Upper lobe of left lung (tissue), 6 donors: ENCODE data around the gene SCUBE1. TPM values are rescaled to one million over a fixed set of nuclear protein-coding genes. Genes with fewer than 3 reads are reported as not detected.
A peak's percentile ranks its signal among the peaks of the same experiment; 100 is the strongest.

ENCODE experiments used
- ATAC-seq, 2 donors: fragments of 200-7000 bp; cut with Tn5 transposase; one replicate each; pipeline ENCODE4 v1.9.1; 2022; ENCODE audit warnings: mild to moderate bottlenecking in 2 of 2, moderate library complexity in 2 of 2; ENCODE audit not compliant: low FRiP score in 2 of 2
- DNase-seq, 2 donors: peaks; one replicate each; pipeline ENCODE4 v3.0.0-alpha.2; 2019 to 2020
- H3K27ac ChIP-seq, 4 donors: fragments of 200-600 bp; sonication (generic); one replicate each; pipeline ENCODE4 v1.5.1; 2016 to 2019
- H3K27me3 ChIP-seq, 4 donors: fragments of 200-600 bp; sonication (generic); one replicate each; pipeline ENCODE4 v1.5.1; 2017 to 2019
- H3K36me3 ChIP-seq, 4 donors: fragments of 200-600 bp; sonication (generic); one replicate each; pipeline ENCODE4 v1.5.1; 2016 to 2019
- H3K4me1 ChIP-seq, 4 donors: fragments of 200-600 bp; sonication (generic); one replicate each; pipeline ENCODE4 v1.5.1; 2018 to 2019
- H3K4me3 ChIP-seq, 4 donors: fragments of 200-600 bp; sonication (generic); one replicate each; pipeline ENCODE4 v1.5.1; 2017 to 2019; ENCODE audit warnings: mild to moderate bottlenecking in 2 of 4, moderate library complexity in 1 of 4
- H3K9me3 ChIP-seq, 4 donors: fragments of 200-600 bp; sonication (generic); one replicate each; pipeline ENCODE4 v1.5.1; 2018 to 2019
- EP300 ChIP-seq, 4 donors: sonication (generic); formaldehyde crosslinking; IDR thresholded peaks; one replicate each; pipeline ENCODE4 v1.5.1; 2017; ENCODE audit warnings: antibody characterized with exemption in 4 of 4, control low read depth in 2 of 4
- POLR2A ChIP-seq, 4 donors: fragments of 450-650 bp; IDR thresholded peaks; one replicate each; pipeline ENCODE4 v1.5.1; 2016 to 2017; ENCODE audit warnings: antibody characterized with exemption in 4 of 4, mild to moderate bottlenecking in 2 of 4
- POLR2AphosphoS5 ChIP-seq, 2 donors: sonication (generic); formaldehyde crosslinking; IDR thresholded peaks; one replicate each; pipeline ENCODE4 v1.5.1; 2017; ENCODE audit warnings: antibody characterized with exemption in 2 of 2
- WGBS, 2 donors: methylation state at CpG; one replicate each; pipeline ENCODE4 v1.1.5; 2017 to 2018; 5-methylcytosine and 5-hydroxymethylcytosine counted together
- total RNA-seq, 6 donors: library from RNA; depleted of rRNA in 4 of 6; stranded (reverse); fragments of >200 nt in 4 of 6; gene quantifications; one replicate each; pipeline versions ENCODE4 v1.1.0 to v1.2.1, GENCODE V29; 2016 to 2021
- TF ChIP-seq, protein P1 (sequence below), 6 experiments: fragments of 450-650 bp in 4 of 6; fragments of 200-600 bp in 2 of 6; sonication (generic) in 2 of 6; IDR thresholded peaks; one replicate each; pipeline ENCODE4 v1.5.1; 2016 to 2019; ENCODE audit warnings: antibody characterized with exemption in 6 of 6
- donor health status: DM: no; HTN: no; CAD: no; lungs with moderate emphysema.
- donor health status: DM: no; HTN: yes; CAD: no; lungs with severe emphysema.

SCUBE1 gene
- total RNA-seq, 6 donors from 2014 or later: 9.7 to 55.9 (median 20.8) TPM

DNA sequence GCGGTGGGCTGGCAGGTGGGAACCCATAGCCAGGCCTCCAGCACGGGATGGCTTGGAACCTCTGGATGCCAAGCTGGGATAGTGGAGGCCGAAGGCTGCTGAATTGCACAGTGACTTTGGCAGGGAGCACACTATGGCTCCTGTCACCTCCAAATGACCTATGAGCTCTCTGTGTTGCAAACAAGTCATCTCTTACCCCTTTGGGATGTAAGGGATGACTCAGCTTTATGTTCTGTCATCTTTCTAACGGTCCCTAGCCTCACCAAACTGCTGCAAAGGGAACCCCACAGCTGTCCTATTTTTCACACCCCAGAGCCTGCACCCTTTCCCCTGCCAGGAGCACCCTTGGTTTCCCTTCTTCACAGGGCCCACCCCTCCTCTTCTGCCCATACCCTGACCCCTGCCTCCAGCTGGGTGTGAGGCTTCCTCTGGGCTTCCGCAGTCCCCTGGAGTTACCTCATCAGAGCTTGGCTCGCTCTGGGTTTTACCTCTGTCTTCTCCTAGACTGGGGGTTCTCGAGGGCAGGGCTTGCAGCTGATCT lies 2.7 kb upstream of the SCUBE1 start:
- Histone ChIP-seq H3K9me3 (no peaks in the 10 kb centered on the region), H3K36me3 (no peaks in the 10 kb centered on the region), H3K27ac (no peak overlapping the region), H3K4me3 (no peak overlapping the region), H3K4me1 (peaks cover 15 to 32% (median 21%) of the 10 kb centered on the region in 4 donors), H3K27me3 (peaks cover 0 to 29% (median 19%) of the 10 kb centered on the region in 4 donors)
- ATAC-seq (no peak), DNase-seq (no peak)
- no peak for TF ChIP-seq POLR2AphosphoS5 (IDR thresholded peaks at IDR 0.05)
- TF ChIP-seq POLR2A (IDR thresholded peaks at IDR 0.05): no peak
- TF ChIP-seq EP300 (IDR thresholded peaks at IDR 0.05): no peak
- TF ChIP-seq, protein P1, sequence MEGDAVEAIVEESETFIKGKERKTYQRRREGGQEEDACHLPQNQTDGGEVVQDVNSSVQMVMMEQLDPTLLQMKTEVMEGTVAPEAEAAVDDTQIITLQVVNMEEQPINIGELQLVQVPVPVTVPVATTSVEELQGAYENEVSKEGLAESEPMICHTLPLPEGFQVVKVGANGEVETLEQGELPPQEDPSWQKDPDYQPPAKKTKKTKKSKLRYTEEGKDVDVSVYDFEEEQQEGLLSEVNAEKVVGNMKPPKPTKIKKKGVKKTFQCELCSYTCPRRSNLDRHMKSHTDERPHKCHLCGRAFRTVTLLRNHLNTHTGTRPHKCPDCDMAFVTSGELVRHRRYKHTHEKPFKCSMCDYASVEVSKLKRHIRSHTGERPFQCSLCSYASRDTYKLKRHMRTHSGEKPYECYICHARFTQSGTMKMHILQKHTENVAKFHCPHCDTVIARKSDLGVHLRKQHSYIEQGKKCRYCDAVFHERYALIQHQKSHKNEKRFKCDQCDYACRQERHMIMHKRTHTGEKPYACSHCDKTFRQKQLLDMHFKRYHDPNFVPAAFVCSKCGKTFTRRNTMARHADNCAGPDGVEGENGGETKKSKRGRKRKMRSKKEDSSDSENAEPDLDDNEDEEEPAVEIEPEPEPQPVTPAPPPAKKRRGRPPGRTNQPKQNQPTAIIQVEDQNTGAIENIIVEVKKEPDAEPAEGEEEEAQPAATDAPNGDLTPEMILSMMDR (IDR thresholded peaks at IDR 0.05): no peak
- 62 to 74% methylated on average over 7 of the region's 7 CpGs for WGBS, 2 donors

DNA sequence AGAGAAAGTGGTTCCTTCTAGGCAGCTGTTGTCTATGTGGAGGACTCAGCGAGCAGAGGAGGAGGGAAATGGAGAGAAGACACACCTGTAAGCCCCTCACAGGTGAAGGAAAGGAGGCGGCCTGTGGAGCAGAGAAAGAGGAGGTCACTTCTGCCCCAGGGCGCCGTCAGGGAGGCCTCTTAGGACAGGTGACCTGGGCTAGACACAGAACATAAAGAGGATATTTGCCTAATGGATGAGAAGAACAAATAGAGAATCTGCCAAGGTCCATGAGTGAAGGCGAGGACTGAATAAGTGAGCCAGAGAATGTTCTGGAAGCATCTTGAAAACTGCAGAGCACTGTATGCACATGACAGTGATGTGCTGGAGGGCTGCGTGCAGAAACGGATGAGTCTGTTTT lies 2.2 kb upstream of the SCUBE1 start:
- peaks cover 0 to 29% (median 19%) of the 10 kb centered on the region in 4 donors for H3K27me3 ChIP-seq
- WGBS, 2 donors: 80 to 86% methylated on average over 7 of the region's 7 CpGs
- TF ChIP-seq EP300 (IDR thresholded peaks at IDR 0.05): no peak
- no peak for TF ChIP-seq POLR2A (IDR thresholded peaks at IDR 0.05)
- TF ChIP-seq, protein P1 (IDR thresholded peaks at IDR 0.05): no peak
- TF ChIP-seq POLR2AphosphoS5 (IDR thresholded peaks at IDR 0.05): no peak
- DNase-seq (no peak), ATAC-seq (no peak)
- no peak overlapping the region for H3K27ac ChIP-seq
- no peaks in the 10 kb centered on the region for H3K36me3 ChIP-seq
- no peak overlapping the region for H3K4me3 ChIP-seq
- no peaks in the 10 kb centered on the region for H3K9me3 ChIP-seq
- H3K4me1 ChIP-seq: peaks cover 15 to 32% (median 21%) of the 10 kb centered on the region in 4 donors

DNA sequence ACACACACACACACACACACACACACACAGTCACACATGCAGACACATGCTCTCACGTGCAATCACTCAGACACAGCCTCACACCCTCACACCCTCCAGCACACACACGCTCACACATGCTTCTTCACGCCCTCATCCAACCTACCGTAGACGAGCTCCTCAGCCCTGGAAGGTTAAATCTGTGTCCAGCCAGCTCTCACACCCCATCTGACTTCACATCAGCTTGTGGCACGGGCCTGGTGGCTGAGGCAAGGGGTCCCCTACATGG lies 1.3 kb upstream of the SCUBE1 start:
- DNase-seq: no peak
- H3K27me3 ChIP-seq: peaks cover 0 to 29% (median 19%) of the 10 kb centered on the region in 4 donors
- 79 to 92% methylated on average over 6 of the region's 6 CpGs for WGBS, 2 donors

DNA sequence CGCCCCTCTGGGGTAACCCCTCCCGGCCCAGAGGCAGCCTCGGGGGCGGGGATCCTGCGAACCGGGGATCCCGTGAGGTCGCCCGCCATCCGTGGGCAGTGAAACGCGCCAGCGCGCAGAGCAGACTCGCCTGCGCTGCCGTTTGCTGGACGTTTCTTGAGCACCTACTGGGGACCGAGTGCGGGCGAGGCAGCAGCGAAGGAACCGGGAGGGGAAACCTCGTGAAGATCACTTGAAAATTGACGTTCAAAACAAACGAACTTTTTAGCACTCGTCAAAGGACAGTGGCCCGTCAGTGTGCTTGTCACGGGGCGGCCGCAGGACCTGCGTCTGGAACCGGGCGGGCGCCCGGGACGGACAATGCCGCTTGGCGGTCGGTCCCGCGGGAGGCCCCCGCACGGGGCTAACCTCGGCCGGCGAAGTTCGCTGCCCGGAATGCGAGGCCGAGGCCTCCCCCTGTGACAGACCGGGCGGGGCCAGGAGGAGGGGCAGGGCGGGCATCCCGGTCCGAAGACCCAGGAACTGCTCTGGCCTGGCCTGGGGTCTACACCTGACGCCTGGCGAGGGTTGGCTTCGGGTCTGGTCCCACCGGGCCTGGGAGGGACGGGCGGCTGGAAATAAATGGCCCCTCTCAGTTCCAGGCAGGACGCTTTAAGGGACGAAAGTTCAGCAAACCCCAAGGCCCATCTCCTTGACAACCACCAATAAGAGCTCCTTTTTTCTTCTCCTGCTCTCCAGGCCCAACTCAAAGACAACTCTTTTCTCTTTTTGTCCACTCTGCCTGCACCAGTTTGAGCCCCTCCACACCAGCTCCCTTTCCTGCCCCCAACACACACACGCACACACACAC lies 723 bp upstream of the SCUBE1 start:
- Histone ChIP-seq H3K36me3 (no peaks in the 10 kb centered on the region), H3K9me3 (no peaks in the 10 kb centered on the region), H3K4me3 (peak overlapping the region; percentile 1 to 52 (median 44)), H3K27ac (no peak overlapping the region), H3K4me1 (peaks cover 15 to 32% (median 21%) of the 10 kb centered on the region in 4 donors), H3K27me3 (peaks cover 0 to 29% (median 19%) of the 10 kb centered on the region in 4 donors)
- WGBS, 2 donors: 11 to 15% methylated on average over 38 to 48 of the region's 65 CpGs
- TF ChIP-seq EP300 (IDR thresholded peaks at IDR 0.05): no peak
- TF ChIP-seq, protein P1 (IDR thresholded peaks at IDR 0.05): no peak
- TF ChIP-seq POLR2AphosphoS5 (IDR thresholded peaks at IDR 0.05): no peak
- no peak for TF ChIP-seq POLR2A (IDR thresholded peaks at IDR 0.05)
- DNase-seq: peak in 1 of 2 donors; percentile 86
- ATAC-seq: peak in 1 of 2 donors; percentile 26

More for the DNA sequence above, 1.3 kb upstream of the SCUBE1 start:
- Histone ChIP-seq H3K36me3 (no peaks in the 10 kb centered on the region), H3K4me1 (peaks cover 15 to 32% (median 21%) of the 10 kb centered on the region in 4 donors), H3K27ac (no peak overlapping the region), H3K4me3 (no peak overlapping the region), H3K9me3 (no peaks in the 10 kb centered on the region)
- TF ChIP-seq, protein P1 (IDR thresholded peaks at IDR 0.05): no peak
- TF ChIP-seq POLR2A (IDR thresholded peaks at IDR 0.05) (no peak), POLR2AphosphoS5 (IDR thresholded peaks at IDR 0.05) (no peak), EP300 (IDR thresholded peaks at IDR 0.05) (no peak)
- ATAC-seq: no peak
